Gastroesophageal sphincter (tissue), 3 donors: ENCODE data around the gene CCDC91.

Experiments used
- CTCF ChIP-seq, 4 experiments: fragments of 200-600 bp in 2 of 4; fragments of 450-650 bp in 2 of 4; sonication (generic) in 1 of 4; IDR thresholded peaks; one replicate each; pipeline ENCODE4 v1.5.1; 2017 to 2019; ENCODE audit warnings: antibody characterized with exemption in 4 of 4, mild to moderate bottlenecking in 2 of 4, moderate library complexity in 2 of 4
- POLR2A ChIP-seq, 2 donors: fragments of 450-650 bp; IDR thresholded peaks; one replicate each; pipeline ENCODE4 v1.6.1; 2017; ENCODE audit warnings: antibody characterized with exemption in 2 of 2, mild to moderate bottlenecking in 2 of 2, moderate library complexity in 1 of 2

DNA sequence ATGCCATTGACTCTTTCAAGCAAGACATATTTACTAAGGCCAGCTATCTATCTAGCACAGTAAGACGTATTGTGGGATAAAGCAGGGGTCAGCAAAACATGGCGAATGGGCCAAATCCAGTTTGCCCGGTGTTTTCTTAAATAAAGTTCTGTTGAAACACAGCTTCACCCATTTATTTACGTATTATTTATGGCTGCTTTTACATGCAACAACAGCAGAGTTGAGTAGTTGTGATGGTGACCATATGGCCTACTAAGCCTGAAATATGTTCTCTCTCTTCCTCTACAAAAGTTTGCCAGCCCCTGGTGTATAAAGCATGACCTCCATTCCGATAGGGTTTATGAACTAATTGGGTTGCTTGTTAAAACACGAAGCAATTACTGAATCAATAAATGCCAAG, 322.1 kb downstream of the CCDC91 start:
- no peak for TF ChIP-seq POLR2A (IDR thresholded peaks at IDR 0.05)
- TF ChIP-seq CTCF (IDR thresholded peaks at IDR 0.05) = no peak
